Heart left ventricle (tissue), 16 donors: ENCODE measurements around the gene MYBBP1A. TPM values are rescaled to one million over a fixed set of nuclear protein-coding genes. Genes with fewer than 3 reads are reported as not detected.
"Not testable (repeated sequence)": the region's sequence is repeated elsewhere in the genome, so short reads cannot be mapped to it uniquely, and the experiment has no call there.

Experiments
- ATAC-seq, 4 donors: fragments of 200-7000 bp; cut with Tn5 transposase; one replicate each; pipeline ENCODE4 v1.9.1; 2020 to 2022; ENCODE audit warnings: moderate library complexity in 4 of 4, mild to moderate bottlenecking in 3 of 4, moderate number of reproducible peaks in 1 of 4
- DNase-seq, 5 donors: peaks; one replicate each; pipeline ENCODE4 v3.0.0-alpha.2; 2020
- H3K27ac ChIP-seq, 12 donors: fragments of 200-600 bp; sonication (generic) in 4 of 12; one replicate each; pipeline versions ENCODE4 v1.5.0 to v1.8.0; 2016 to 2022; ENCODE audit warnings: mild to moderate bottlenecking in 2 of 12
- H3K27me3 ChIP-seq, 9 donors: fragments of 200-600 bp; sonication (generic) in 2 of 9; one replicate each; pipeline versions ENCODE4 v1.5.1 to v1.8.0; 2016 to 2022; ENCODE audit warnings: mild to moderate bottlenecking in 3 of 9
- H3K36me3 ChIP-seq, 9 donors: fragments of 200-600 bp; sonication (generic) in 2 of 9; one replicate each; pipeline versions ENCODE4 v1.5.0 to v1.8.0; 2018 to 2022; ENCODE audit warnings: mild to moderate bottlenecking in 2 of 9
- H3K4me1 ChIP-seq, 12 donors: fragments of 200-600 bp; sonication (generic) in 4 of 12; one replicate each; pipeline versions ENCODE4 v1.5.0 to v1.8.0; 2016 to 2022; ENCODE audit warnings: mild to moderate bottlenecking in 3 of 12
- H3K4me3 ChIP-seq, 12 donors: fragments of 200-600 bp; sonication (generic) in 4 of 12; one replicate each; pipeline versions ENCODE4 v1.5.0 to v1.8.0; 2017 to 2022; ENCODE audit warnings: mild to moderate bottlenecking in 9 of 12, moderate library complexity in 4 of 12
- H3K9me3 ChIP-seq, 12 donors: fragments of 200-600 bp; sonication (generic) in 4 of 12; one replicate each; pipeline versions ENCODE4 v1.5.0 to v1.8.0; 2016 to 2022; ENCODE audit warnings: mild to moderate bottlenecking in 1 of 12
- POLR2A ChIP-seq, 2 donors: fragments of 450-650 bp; IDR thresholded peaks; one replicate each; pipeline ENCODE4 v1.6.1; 2017; ENCODE audit warnings: antibody characterized with exemption in 2 of 2, mild to moderate bottlenecking in 2 of 2, moderate library complexity in 2 of 2
- WGBS, 4 donors: extraction: QIAGEN DNeasy Blood & Tissue Kit in 2 of 4; methylation state at CpG; one replicate each; pipeline versions ENCODE4 v1.1.5 to v1.1.7; 2013 to 2018; 5-methylcytosine and 5-hydroxymethylcytosine counted together
- intact Hi-C, 10 donors: fragments of 100-400 bp; cut with DNase I; formaldehyde crosslinking; loops; one replicate each; pipeline versions ENCODE4 v1.11.1 to v1.14.2; 2022
- polyA plus RNA-seq, 2 donors: library from polyadenylated mRNA; stranded (reverse); fragments of 200-250 nt; gene quantifications; one replicate each; pipeline ENCODE4 v1.2.3, GENCODE V29; 2013
- total RNA-seq, 9 donors: library from RNA; depleted of rRNA in 2 of 9; stranded (reverse); fragments of >200 nt in 2 of 9; fragmentation: NEBNext Ultra II Directional in 3 of 9; extraction: Animal tissue kit (Norgen Biotek cat#: 25700) in 3 of 9; gene quantifications; one replicate each; pipeline versions ENCODE4 v1.1.0 to v1.2.4, GENCODE V29; 2016 to 2023
- TF ChIP-seq, protein P1 (sequence below), 12 donors: fragments of 200-600 bp; sonication (generic) in 4 of 12; IDR thresholded peaks; one replicate each; pipeline versions ENCODE4 v1.5.0 to v1.8.0; 2018 to 2022; ENCODE audit warnings: antibody characterized with exemption in 12 of 12, mild to moderate bottlenecking in 5 of 12
- donor health status: ischemic (EF 13 %, LVEDD 7.1; RV severe dilation, severe dysfunction).
- donor health status: healthy with polysubstance abuse.
- donor health status: DM: no; HTN: yes; CAD: no.
- donor health status: DM: no; HTN: no; CAD: no.
- donor health status: ischemic (EF 25% LVEDD 6.9; RV normal size, moderate dysfunction).
- donor health status: ischemic (EF 25% LVEDD 5.7; RV mildly dilated, moderate dysfunction).
- donor health status: healthy.
- donor health status: DM: yes; HTN: yes; CAD: no.
- donor health status: ischemic (EF 35%, LVEDD 5.7; RV mildly dilated, moderate dysfunction).
- donor health status: nonischemic (EF 11% LVEDD 7.7; RV severe dilation, severe dysfunction).
- donor health status: DM: yes; HTN: yes; CAD: no.
- donor health status: PGD.
- donor health status: ischemic (EF 29% LVEDD 5.4; RV normal size, mild dysfunction).
- donor health status: nonischemic (EF 23%, LVEDD 6.1; RV moderate dilation, normal function).

The MYBBP1A gene
- total and polyA plus RNA-seq, 11 donors = 15.5 to 34.8 (median 24.4) TPM

DNA sequence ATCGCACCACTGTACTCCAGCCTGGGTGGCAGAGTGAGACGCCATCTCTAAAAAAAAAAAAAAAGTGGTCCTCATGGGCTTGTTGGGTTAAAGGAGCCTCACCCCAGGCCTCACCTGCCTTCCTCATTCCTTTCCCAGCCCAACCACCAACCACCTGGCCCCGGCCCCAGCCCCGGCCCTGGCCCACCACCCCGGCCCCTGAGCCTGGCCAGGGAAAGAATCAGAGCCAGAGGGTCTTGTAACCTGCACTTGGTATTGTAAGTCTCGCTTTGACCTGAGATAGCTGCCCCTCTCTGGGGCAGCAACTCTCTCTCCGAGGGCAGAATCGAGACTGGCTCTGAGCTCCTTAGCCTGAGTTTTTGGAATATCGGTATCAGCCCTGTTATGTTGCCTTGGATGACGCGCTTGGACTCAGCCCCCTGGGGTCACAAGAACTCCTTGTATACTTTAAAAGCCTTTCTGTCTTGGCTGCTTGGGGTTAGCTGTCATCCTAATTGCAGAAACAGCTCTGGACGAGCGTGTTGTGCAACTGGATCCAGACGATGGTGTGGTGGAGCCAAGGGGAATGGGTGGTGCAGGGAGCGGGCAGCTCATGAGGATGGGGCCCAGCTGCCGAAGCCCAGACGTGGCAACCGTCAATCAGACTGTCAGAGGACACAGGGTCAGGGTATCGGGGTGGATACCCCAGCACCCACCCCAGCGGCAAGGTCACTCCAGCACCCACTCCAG is 43.8 kb upstream of the MYBBP1A start:
- WGBS, 4 donors = 49 to 66% (median 61%) methylated on average over 19 to 20 of the region's 20 CpGs
- peak in 3 of 5 donors; percentile 69 to 85 (median 80) for DNase-seq
- TF ChIP-seq, protein P1, sequence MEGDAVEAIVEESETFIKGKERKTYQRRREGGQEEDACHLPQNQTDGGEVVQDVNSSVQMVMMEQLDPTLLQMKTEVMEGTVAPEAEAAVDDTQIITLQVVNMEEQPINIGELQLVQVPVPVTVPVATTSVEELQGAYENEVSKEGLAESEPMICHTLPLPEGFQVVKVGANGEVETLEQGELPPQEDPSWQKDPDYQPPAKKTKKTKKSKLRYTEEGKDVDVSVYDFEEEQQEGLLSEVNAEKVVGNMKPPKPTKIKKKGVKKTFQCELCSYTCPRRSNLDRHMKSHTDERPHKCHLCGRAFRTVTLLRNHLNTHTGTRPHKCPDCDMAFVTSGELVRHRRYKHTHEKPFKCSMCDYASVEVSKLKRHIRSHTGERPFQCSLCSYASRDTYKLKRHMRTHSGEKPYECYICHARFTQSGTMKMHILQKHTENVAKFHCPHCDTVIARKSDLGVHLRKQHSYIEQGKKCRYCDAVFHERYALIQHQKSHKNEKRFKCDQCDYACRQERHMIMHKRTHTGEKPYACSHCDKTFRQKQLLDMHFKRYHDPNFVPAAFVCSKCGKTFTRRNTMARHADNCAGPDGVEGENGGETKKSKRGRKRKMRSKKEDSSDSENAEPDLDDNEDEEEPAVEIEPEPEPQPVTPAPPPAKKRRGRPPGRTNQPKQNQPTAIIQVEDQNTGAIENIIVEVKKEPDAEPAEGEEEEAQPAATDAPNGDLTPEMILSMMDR (IDR thresholded peaks at IDR 0.05) = no peak
- TF ChIP-seq POLR2A (IDR thresholded peaks at IDR 0.05) = peak in 1 of 2 donors; percentile 18
- Histone ChIP-seq H3K9me3 (no peaks in the 10 kb centered on the region), H3K36me3 (no peaks in the 10 kb centered on the region), H3K27ac (peak overlapping the region; percentile 77 to 94 (median 86)), H3K4me3 (no peak overlapping the region), H3K4me1 (peaks cover 0 to 44% (median 24%) of the 10 kb centered on the region in 12 donors), H3K27me3 (no peaks in the 10 kb centered on the region)
- ATAC-seq = peak; percentile 48 to 83 (median 77)
- intact Hi-C loops = no loop called here

DNA sequence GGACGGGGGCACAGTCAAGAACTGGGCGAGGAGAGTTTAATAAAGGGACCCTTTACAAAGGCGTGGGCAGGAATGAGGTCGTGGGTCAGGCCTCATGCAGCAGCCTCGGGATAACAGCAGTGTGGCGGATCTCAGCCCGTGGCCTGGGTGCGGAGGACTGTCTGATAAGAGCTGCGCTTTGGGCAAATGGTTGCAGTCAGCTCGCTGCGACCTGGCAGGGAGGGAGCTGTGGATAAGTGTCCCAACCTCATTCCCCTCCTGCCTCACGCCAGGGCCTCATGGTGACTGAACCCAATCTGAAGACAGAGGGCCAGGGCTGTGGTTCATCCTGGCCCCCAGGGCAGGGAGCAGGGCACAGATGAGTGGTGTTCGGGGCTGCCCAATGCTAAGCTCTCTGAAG is 42.8 kb upstream of the MYBBP1A start:
- 62 to 74% (median 69%) methylated on average over 13 of the region's 13 CpGs for WGBS, 4 donors
- Histone ChIP-seq H3K9me3 (no peaks in the 10 kb centered on the region), H3K36me3 (no peaks in the 10 kb centered on the region), H3K27me3 (no peaks in the 10 kb centered on the region), H3K4me1 (peaks cover 0 to 49% (median 24%) of the 10 kb centered on the region in 12 donors), H3K4me3 (no peak overlapping the region), H3K27ac (peak overlapping the region; percentile 76 to 94 (median 86))
- peak in 3 of 4 donors; percentile 1 to 13 (median 2) for ATAC-seq
- no peak for TF ChIP-seq POLR2A (IDR thresholded peaks at IDR 0.05)
- TF ChIP-seq, protein P1 (IDR thresholded peaks at IDR 0.05) = no peak
- DNase-seq = peak in 3 of 5 donors; percentile 63 to 69 (median 65)
- intact Hi-C loops = no loop called here

DNA sequence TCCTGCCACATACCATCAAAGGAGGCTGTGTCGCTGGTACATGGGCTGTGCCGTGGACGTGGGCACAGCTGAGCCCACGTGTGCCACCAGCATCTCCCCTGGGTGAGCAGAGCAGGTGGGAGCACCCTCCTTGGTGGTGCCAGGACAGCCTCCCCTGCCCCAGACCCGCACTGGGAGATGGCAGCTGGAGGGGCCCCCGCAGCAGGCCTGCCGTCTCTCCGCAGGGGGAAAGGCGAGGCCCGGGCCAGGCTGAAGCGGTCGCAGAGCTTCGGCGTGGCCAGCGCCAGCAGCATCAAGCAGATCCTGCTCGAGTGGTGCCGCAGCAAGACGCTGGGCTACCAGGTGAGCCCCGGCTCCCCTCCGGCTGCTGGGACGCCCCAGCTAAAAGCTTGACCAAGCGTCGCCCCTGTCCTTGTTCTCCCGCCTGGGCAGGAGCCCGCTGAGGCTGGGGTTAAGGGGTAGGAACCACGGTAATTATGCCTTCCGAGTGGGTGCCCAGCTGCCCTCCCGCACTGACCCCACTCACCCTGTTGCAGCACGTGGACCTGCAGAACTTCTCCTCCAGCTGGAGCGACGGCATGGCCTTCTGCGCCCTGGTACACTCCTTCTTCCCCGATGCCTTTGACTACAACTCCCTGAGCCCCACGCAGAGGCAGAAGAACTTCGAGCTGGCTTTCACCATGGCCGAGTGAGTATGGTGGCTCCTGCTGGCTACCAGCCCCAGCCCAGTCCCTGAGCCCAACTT is 41.6 kb upstream of the MYBBP1A start:
- Histone ChIP-seq H3K4me3 (no peak overlapping the region), H3K27ac (peak overlapping the region in 2 of 12 donors; percentile 91 to 94), H3K4me1 (peaks cover 0 to 56% (median 24%) of the 10 kb centered on the region in 12 donors), H3K9me3 (no peaks in the 10 kb centered on the region), H3K27me3 (no peaks in the 10 kb centered on the region), H3K36me3 (no peaks in the 10 kb centered on the region)
- intact Hi-C loops = no loop called here
- no peak for DNase-seq
- WGBS, 4 donors = 92 to 97% (median 95%) methylated on average over 22 to 36 of the region's 36 CpGs
- TF ChIP-seq, protein P1 (IDR thresholded peaks at IDR 0.05) = no peak
- no peak for TF ChIP-seq POLR2A (IDR thresholded peaks at IDR 0.05)
- ATAC-seq = no peak

DNA sequence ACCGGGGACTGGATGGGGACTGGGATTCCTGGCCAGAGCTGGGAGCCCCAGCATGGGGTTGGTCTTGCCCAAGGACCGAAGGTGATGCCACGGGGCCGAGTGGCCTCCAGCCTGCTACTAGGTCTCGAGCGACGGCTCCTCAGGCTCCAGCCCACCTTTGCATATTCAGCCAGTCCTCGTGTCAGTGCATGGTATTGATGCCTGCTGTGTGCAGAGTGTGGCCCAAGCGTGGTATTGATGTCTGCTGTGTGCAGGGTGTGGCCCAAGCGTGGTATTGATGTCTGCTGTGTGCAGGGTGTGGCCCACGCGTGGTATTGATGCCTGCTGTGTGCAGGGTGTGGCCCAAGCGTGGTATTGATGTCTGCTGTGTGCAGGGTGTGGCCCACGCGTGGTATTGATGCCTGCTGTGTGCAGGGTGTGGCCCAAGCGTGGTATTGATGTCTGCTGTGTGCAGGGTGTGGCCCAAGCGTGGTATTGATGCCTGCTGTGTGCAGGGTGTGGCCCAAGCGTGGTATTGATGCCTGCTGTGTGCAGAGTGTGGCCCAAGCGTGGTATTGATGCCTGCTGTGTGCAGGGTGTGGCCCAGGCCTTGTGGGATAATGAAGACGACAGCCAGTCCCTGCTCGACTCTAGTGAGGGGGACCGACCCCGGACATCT is 40.6 kb upstream of the MYBBP1A start:
- H3K36me3 ChIP-seq, H3K4me3 ChIP-seq, intact Hi-C loops, H3K27me3 ChIP-seq, H3K9me3 ChIP-seq, DNase-seq, ATAC-seq: not testable (repeated sequence)
- H3K27ac ChIP-seq = peak overlapping the region in 1 of 12 donors; percentile 25
- H3K4me1 ChIP-seq = peaks cover 0 to 56% (median 24%) of the 10 kb centered on the region in 12 donors
- WGBS, 4 donors = 93 to 97% (median 94%) methylated on average over 20 to 23 of the region's 23 CpGs
